KOPT-K1 (cell line): ENCODE results near the gene TMED4.
"Not testable (repeated sequence)": the region's sequence is repeated elsewhere in the genome, so short reads cannot be mapped to it uniquely, and the experiment has no call there.

Experiments used
- H3K27ac ChIP-seq: fragments of 200-600 bp; sonication (generic); 2 replicates; pipeline ENCODE4 v1.5.1; 2016; ENCODE audit warnings: antibody characterized with exemption, mild to moderate bottlenecking, low read depth, low read length; ENCODE audit not compliant: poor library complexity, severe bottlenecking
- H3K36me3 ChIP-seq: fragments of 200-600 bp; sonication (generic); 2 replicates; pipeline ENCODE4 v1.5.1; 2017; ENCODE audit warnings: antibody characterized with exemption, mild to moderate bottlenecking, low read length, moderate library complexity; ENCODE audit not compliant: insufficient read depth
- H3K9me3 ChIP-seq: fragments of 200-600 bp; sonication (generic); 2 replicates; pipeline ENCODE4 v1.5.1; 2017; ENCODE audit warnings: antibody characterized with exemption, low read length, mild to moderate bottlenecking; ENCODE audit not compliant: insufficient read depth, poor library complexity, severe bottlenecking

Gene TMED4

DNA sequence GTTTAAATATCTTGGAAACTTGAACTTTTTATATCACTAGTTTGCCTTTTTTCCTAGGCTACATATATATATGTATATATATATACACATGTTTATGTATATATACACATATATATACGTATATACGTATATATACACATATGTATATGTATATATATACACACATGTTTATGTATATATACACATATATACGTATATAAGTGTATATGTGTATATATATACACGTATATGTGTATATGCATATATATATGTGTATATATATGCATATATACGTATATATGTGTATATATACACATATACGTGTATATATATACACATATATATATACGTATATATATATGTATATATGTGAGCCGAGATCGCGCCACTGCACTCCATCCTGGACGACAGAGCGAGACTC lies 34.5 kb upstream of the TMED4 start:
- Histone ChIP-seq H3K36me3 (peaks cover 15% of the 10 kb centered on the region), H3K9me3 (no peaks in the 10 kb centered on the region), H3K27ac (no peak overlapping the region)

- Histone ChIP-seq H3K27ac (no peak overlapping the region), H3K36me3 (peaks cover 15% of the 10 kb centered on the region), H3K9me3 (no peaks in the 10 kb centered on the region)
Measured at GRCh38 chr7:44615793-44616192, 33.8 kb upstream of the TMED4 start.

- no peaks in the 10 kb centered on the region for H3K9me3 ChIP-seq
- no peak overlapping the region for H3K27ac ChIP-seq
- H3K36me3 ChIP-seq: peaks cover 15% of the 10 kb centered on the region
Measured at GRCh38 chr7:44615149-44615611, 33.1 kb upstream of the TMED4 start.

GRCh38 chr7:44609829-44610228 lies 27.8 kb upstream of the TMED4 start:
- Histone ChIP-seq H3K36me3 (0 out of 2 replicates have a peak, but pooled peaks cover 6% of the 10 kb centered on the region), H3K27ac (no peak overlapping the region), H3K9me3 (no peaks in the 10 kb centered on the region)

- Histone ChIP-seq H3K27ac (no peak overlapping the region), H3K36me3 (0 out of 2 replicates have a peak, but pooled peaks cover 6% of the 10 kb centered on the region), H3K9me3 (no peaks in the 10 kb centered on the region)
Measured at GRCh38 chr7:44608916-44609648, 27.1 kb upstream of the TMED4 start.

DNA sequence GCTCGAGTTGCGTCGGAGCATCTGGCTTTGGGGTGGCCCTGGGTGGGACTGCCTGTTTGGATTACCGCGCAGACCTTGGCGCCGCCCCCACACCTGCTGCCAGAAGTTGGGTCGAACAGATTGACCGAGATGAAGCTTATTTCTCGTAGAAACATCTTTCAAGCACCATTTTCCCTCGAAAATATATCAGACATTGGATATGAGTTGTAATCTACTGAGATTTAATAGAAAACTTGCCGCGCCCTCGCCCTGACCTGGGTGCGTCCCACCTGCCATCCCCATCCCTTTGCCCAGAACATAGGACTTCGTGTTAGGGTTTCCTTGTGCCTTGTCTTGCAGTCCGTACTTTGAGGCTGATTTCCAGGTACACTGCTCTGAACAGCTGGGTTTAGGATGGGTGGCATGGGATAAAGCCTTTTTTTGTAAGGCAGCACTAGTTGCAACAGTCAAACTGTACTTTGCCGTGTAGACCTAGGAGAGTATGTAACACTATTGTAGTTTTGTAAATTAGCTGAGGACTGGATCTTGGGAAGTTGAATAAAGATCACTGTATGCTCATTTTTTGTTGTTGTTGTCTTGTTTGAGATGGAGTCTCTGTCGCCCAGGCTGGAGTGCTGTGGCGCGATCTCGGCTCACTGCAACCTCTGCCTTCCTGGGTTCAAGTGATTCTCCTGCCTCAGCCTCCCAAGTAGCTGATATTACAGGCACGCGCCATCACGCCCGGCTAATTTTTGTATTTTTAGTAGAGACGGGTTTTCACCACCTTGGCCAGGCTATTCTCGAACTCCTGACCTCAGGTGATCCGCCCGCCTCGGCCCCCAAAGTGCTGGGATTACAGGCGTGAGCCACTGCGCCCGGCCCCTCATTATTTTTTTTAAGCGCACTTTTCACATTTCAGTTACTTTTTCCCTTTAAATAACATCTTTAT lies 25.4 kb upstream of the TMED4 start:
- peak overlapping the region; percentile 80 for H3K27ac ChIP-seq
- H3K36me3 ChIP-seq: 0 out of 2 replicates have a peak, but pooled peaks cover 6% of the 10 kb centered on the region
- H3K9me3 ChIP-seq: no peaks in the 10 kb centered on the region

DNA sequence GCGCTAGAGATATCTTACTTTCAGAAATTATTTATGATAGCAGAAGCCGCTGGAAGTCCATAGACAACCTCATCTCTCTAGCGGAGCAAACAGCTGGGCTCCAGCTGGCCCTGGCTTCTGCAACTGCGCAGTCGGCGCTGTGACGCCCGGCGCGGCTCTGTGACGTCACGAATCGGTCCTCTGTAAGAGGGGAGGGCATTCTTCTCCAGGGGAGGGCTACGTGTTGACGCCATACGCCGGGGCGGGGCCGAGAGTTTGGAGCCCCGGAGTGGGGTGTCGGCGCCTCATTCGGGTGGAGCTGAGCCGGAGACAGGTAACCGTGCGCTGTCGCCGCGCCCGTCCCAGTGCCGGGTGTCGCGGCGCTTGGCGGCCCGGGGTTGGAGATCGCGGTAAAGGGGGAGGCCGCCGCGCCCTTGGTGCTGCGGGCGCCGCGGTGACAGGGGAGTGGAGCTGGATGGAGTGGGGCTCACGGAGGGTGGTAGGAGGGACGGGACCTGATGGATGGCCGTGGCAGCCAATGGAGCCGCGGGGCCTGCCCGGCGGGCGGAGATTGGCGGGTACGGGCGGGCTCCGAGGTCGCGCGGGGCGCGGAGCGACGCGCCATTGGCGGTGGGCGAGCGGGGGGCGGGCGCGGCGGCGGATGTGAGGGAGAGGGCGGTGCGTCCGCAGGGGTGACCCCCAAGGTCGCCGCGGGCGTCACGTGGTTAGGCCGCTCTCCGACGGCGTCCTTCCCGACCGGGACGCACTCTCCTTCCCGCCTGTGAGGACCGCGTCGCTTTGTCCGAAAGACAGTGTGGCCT lies 24.5 kb upstream of the TMED4 start, which contains the start of gene OGDH:
OGDH (plus strand) TSS at position 287 of the 800 bp plus-strand sequence. CDS start 17,717 bp downstream, outside the sequence.
- Histone ChIP-seq H3K9me3 (no peaks in the 10 kb centered on the region), H3K36me3 (0 out of 2 replicates have a peak, but pooled peaks cover 6% of the 10 kb centered on the region), H3K27ac (peak within 1 kb of the TSS; percentile 80)

GRCh38 chr7:44604941-44605340 lies 22.9 kb upstream of the TMED4 start:
- H3K27ac ChIP-seq: no peak overlapping the region
- H3K9me3 ChIP-seq: no peaks in the 10 kb centered on the region
- 0 out of 2 replicates have a peak, but pooled peaks cover 6% of the 10 kb centered on the region for H3K36me3 ChIP-seq

DNA sequence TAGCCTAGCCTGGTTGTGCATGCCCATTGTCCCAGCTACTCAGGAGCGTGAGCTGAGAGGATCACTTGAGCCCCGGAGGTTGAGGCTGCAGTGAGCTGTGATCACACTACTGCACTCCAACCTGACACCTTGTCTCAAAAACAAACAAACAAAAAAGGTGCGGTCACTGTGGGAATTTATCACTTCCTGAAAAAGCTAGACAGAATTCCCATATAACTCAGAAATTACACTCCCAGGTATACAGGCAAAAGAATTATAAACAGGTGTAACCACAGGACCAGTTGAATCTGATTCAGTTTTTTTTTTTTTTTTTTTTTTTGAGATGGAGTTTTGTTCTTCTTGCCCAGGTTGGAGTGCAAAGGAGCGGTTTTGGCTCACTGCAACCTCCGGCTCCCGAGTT lies 21.2 kb upstream of the TMED4 start:
- Histone ChIP-seq H3K9me3 (no peaks in the 10 kb centered on the region), H3K36me3 (0 out of 2 replicates have a peak, but pooled peaks cover 5% of the 10 kb centered on the region), H3K27ac (no peak overlapping the region)

DNA sequence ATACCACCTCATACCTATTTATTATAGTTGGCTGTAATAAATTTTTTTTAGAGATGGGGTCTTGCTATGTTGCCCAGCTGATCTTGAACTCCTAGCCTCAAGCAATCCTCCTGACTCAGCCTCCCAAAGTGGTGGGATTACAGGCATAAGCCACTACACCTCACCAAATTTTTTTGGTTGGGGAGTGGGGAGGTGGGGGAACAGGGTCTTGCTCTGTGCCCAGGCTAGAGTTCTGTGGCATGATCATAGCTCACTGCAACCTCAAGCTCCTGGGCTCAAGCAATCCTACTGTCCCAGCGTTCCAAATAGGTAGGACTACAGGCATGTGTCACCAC lies 20.5 kb upstream of the TMED4 start:
- no peaks in the 10 kb centered on the region for H3K36me3 ChIP-seq
- H3K27ac ChIP-seq: no peak overlapping the region
- no peaks in the 10 kb centered on the region for H3K9me3 ChIP-seq

GRCh38 chr7:44599222-44599621 lies 17.2 kb upstream of the TMED4 start:
- Histone ChIP-seq H3K9me3 (no peaks in the 10 kb centered on the region), H3K27ac (no peak overlapping the region), H3K36me3 (no peaks in the 10 kb centered on the region)

DNA sequence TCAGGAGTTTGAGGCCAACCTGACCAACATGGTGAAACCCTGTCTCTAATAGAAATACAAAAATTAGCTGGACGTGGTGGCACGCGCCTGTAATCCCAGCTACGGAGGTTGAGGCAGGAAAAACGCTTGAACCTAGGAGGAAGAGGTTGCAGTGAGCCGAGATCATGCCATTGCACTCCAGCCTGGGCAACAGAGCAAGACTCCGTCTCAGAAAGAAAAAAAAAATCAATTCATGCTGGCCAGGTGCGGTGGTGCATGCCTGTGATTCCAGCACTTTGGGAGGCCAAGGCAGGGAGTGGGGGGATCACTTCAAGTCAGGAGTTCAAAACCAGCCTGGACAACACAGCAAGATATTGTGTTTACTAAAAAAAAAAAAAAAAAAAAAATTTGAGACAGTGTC lies 15.2 kb upstream of the TMED4 start:
- H3K27ac ChIP-seq, H3K36me3 ChIP-seq, H3K9me3 ChIP-seq: not testable (repeated sequence)

DNA sequence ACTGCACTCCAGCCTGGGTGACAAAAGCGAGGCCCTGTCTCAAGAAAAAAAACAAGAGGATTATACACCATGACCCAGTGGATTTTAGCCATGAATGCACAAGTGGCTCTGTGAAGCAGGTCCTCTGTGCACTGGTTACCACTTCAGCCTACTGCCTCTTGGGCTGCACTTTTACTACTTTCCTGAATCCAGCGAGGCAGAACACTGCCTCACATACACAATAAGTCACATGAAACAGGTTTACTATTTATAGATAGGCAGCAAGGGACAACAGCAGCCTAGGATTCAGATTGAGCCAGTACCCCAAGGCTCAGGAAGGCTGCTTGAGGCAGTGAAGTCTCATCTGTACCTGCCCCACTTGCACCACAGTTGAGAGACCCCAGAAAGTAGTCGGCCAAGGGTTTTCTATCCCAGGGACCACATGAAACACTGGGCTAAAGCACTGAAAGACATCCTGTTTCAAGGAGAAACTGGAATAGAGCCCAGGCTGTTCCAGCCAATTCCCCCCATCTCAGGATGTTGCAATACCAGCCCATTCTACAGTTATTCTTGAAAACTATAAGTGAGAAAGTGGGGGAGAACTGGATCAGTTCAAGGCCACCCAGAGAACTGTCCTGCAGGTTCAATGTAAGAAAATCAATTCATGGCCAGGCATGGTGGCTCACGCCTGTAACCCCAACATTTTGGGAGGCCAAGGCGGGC lies 14.1 kb upstream of the TMED4 start:
- H3K9me3 ChIP-seq: no peaks in the 10 kb centered on the region
- no peak overlapping the region for H3K27ac ChIP-seq
- H3K36me3 ChIP-seq: no peaks in the 10 kb centered on the region

GRCh38 chr7:44590910-44591309 lies 8.9 kb upstream of the TMED4 start:
- H3K36me3 ChIP-seq: no peaks in the 10 kb centered on the region
- H3K9me3 ChIP-seq: no peaks in the 10 kb centered on the region
- H3K27ac ChIP-seq: no peak overlapping the region
